ENCODE results near the gene CHST8.

CHST8 gene

DNA sequence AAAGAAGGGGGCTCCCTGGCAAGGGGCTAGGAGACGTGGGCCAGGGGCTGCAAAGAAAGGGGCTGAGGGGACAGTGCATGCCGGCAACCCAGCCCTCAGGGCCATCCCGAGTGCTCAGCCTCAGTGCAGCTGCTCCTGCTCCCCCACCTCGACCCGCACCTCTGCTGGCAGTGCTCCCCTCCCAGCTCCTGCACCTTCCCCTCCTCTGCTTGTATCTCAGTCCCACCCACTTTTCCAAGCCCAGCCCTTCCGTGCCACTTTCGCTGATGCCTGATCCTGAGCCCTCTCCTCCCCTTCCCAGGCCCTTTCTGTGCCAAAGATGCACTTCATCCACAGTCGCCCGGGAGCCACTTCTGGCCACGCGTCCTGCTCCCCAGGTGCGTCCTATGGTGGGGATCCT, 105.0 kb downstream of the CHST8 start:
- no peak overlapping the region for H3K4me3 ChIP-seq (ENCODE audit: low read depth, low read length)
- no peak for DNase-seq (ENCODE audit: low read depth)
- no peak for TF ChIP-seq CTCF (IDR thresholded peaks at IDR 0.05; ENCODE audit: low read depth, low read length, missing control alignments)

DNA sequence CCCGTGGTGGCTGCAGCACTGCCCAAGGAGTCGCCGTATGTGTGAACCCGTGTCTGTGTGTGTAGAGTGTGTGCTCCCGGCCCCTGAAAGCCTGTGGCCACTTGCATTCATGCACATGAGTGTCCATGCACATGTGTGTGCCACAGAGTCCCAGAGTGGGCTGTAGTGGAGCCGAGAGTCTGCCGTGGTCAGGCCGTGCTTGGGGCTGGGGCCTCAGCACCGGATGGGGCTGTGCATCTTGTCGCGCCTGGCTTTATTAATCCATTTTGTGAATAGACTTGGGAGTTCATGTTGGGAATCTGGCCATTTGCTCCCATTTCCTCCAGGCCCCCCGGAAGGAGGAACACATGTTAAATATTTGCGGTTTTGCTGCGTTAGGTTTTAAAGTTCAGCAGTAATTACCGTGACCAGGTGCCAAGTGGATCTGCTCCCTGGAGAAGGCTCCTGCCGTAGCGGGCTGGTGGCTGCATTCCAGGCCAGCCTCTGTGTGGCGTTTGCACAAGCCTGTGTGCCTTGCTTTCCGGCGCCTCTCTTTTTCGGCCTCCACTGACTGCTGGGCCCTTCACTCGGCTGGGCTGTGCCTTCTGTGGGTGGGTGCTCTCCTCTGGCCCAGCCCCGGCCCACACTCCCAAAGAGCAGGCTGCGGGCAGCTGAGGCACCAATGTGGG, 105.7 kb downstream of the CHST8 start:
- DNase-seq (ENCODE audit: low read depth), result no peak

DNA sequence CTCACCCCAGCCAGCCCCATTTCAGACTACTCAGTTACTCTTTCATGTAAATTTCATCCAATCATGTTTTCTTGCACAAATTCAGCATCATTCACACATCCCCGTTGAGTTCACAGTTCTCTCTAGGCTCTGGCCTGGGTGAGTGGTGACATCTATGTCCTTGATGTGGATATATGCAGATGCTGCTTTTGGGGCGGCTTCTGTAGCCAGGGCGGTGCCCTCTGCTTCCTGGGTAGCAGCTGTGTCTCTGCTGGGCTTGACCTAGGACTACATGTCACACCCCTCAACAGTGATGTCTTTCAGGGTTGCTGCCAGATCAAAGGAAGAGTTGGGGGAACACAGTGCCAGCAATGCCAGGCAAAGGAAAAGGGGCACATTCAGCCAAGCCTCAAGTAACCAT, 106.4 kb downstream of the CHST8 start:
- TF ChIP-seq CTCF (IDR thresholded peaks at IDR 0.05; ENCODE audit: low read depth, low read length, missing control alignments), result no peak
- no peak for DNase-seq (ENCODE audit: low read depth)
- H3K4me3 ChIP-seq (ENCODE audit: low read depth, low read length), result no peak overlapping the region

More for the DNA sequence above, 105.7 kb downstream of the CHST8 start:
- H3K4me3 ChIP-seq (ENCODE audit: low read depth, low read length), result no peak overlapping the region
- TF ChIP-seq CTCF (IDR thresholded peaks at IDR 0.05; ENCODE audit: low read depth, low read length, missing control alignments), result no peak

- no peak for DNase-seq (ENCODE audit: low read depth)
- no peak for TF ChIP-seq CTCF (IDR thresholded peaks at IDR 0.05; ENCODE audit: low read depth, low read length, missing control alignments)
- no peak overlapping the region for H3K4me3 ChIP-seq (ENCODE audit: low read depth, low read length)
These were observed 109.3 kb downstream of the CHST8 start for GRCh38 chr19:33730858-33731607.

DNA sequence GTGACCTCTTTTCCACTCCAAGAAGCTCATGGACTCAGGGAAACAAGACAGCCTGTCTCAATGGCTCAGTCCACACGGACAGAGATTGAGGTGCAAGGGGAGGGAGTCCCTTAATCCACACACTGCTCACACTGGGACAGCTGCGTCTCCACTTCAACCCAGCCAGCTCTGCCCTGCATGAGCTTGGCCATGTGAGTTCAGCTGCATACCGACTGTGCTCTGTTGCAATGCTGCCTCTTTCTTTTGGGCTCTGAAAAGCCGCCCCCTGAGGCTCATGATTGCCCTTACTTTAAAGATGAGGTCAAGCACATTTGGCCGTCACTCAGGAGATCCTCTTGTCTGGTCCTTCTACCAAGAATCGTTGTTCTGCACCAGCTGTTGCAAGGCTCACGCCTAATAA, 110.1 kb downstream of the CHST8 start:
- no peak for DNase-seq (ENCODE audit: low read depth)
- TF ChIP-seq CTCF (IDR thresholded peaks at IDR 0.05; ENCODE audit: low read depth, low read length, missing control alignments), result no peak
- H3K4me3 ChIP-seq (ENCODE audit: low read depth, low read length), result no peak overlapping the region

GRCh38 chr19:33734913-33735312, 113.2 kb downstream of the CHST8 start:
- DNase-seq (ENCODE audit: low read depth), result no peak
- TF ChIP-seq CTCF (IDR thresholded peaks at IDR 0.05; ENCODE audit: low read depth, low read length, missing control alignments), result no peak
- no peak overlapping the region for H3K4me3 ChIP-seq (ENCODE audit: low read depth, low read length)
